T-helper 9 cell (primary cell): ENCODE measurements around the gene MEP1B.
"Not testable (repeated sequence)": the region's sequence is repeated elsewhere in the genome, so short reads cannot be mapped to it uniquely, and the experiment has no call there.

Experiments
- DNase-seq: peaks from one replicate; pipeline ENCODE4 v3.0.0-alpha.2; 2020
- total RNA-seq, 2 donors: gene quantifications; one replicate each; lab custom pipeline; 2026; lab: John Stamatoyannopoulos, UW

Gene MEP1B
- 0 to 0.07 reads per million in 2 donors for total RNA-seq

DNA sequence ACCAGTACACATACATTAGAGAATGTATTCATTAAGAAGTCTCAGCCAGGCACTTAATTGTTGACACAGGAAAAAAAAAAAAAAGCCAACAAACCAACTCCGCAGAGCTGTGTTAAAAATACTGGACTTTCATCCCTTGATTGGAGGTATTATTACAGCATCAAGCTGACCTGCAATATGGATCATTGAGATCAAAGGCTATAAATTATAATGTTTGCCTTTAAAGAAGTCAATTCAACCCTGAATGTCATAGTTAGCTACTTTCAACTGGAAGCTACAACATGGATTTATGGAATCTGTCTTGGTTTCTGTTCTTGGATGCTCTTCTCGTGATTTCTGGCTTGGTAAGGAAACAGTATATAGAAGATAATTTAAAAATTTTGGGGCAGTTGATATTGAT, at the start of gene MEP1B:
Gene MEP1B (plus strand): TSS at position 250 of the 400 bp plus-strand sequence. CDS start 32 bp downstream, at position 282.
- DNase-seq = no peak

DNA sequence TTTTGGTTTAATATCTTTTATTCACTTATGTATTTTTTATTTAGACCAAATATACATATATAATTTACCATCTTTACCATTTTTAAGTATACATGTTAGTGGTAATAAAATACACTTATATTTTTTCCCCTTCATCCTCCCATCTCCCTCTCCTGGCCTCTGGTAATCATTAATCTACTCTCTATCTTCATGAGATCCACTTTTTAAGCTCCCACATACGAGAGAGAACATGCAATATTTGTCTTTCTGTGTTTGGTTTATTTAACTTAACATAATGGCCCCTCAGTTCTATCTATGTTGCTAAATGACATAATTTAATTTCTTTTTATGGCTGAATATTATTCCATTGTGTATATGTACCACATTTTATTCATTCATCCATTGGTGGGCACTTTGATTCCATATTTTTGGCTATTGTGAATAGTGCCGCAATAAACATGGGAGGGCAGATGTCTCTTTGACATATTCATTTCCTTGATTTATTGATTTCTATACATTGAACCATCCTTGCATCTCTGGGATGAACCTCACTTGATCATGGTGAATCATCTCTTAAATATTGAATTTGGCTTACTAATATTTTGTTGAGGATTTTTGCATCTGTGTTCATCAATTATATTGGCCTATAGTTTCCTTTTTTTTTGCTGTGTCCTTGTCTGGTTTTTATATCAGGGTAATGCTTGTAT, 41.5 kb upstream of the MEP1B start:
- no peak for DNase-seq

- no peak for DNase-seq
Measured at GRCh38 chr18:32152705-32153448, 37.0 kb upstream of the MEP1B start.

GRCh38 chr18:32156855-32157254, 33.0 kb upstream of the MEP1B start:
- no peak for DNase-seq

GRCh38 chr18:32157580-32157979, 32.3 kb upstream of the MEP1B start:
- no peak for DNase-seq

GRCh38 chr18:32158108-32158624, 31.7 kb upstream of the MEP1B start:
- DNase-seq = peak; percentile 51

DNA sequence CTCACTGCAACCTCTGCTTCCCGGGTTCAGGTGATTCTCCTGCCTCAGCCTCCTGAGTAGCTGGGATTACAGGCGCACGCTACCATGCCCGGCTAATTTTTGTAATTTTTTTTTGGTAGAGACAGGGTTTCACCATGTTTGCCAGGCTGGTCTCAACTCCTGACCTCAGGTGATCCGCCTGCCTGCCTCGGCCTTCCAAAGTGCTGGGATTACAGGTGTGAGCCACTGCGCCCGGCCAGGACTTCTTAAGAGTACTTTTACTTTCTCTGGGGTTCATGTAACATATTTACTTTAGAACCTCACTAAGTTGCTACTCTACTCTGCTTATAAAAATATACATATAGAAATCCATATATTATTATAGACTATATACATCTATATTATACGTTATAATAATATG, 31.2 kb upstream of the MEP1B start:
- not testable (repeated sequence) for DNase-seq

GRCh38 chr18:32160547-32160946, 29.3 kb upstream of the MEP1B start:
- no peak for DNase-seq

- DNase-seq = no peak
Measured at GRCh38 chr18:32167980-32168730, 21.7 kb upstream of the MEP1B start.

GRCh38 chr18:32173654-32174053, 16.2 kb upstream of the MEP1B start:
- no peak for DNase-seq

GRCh38 chr18:32174719-32175118, 15.1 kb upstream of the MEP1B start:
- no peak for DNase-seq

- DNase-seq = no peak
Measured at GRCh38 chr18:32175265-32175664, 14.6 kb upstream of the MEP1B start.

DNA sequence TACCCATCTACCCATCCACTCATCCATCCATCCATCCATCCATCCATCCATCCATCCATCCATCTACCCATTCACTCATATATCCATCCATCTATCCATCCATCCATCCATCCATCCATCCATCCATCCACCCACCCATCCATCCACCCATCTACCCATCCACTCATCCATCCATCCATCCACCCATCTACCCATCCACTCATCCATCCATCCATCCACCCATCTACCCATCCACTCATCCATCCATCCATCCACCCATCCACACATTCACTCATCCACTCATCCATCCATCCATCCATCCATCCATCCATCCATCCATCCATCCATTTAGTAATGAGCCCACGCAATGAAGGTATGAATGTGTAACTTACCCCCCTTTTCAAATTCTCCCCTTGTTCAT, 13.1 kb upstream of the MEP1B start:
- DNase-seq = not testable (repeated sequence)

- no peak for DNase-seq
Measured at GRCh38 chr18:32177530-32177929, 12.3 kb upstream of the MEP1B start.

- DNase-seq = no peak
Measured at GRCh38 chr18:32183503-32183902, 6.3 kb upstream of the MEP1B start.

- no peak for DNase-seq
Measured at GRCh38 chr18:32190209-32190608, 370 bp downstream of the MEP1B start.

DNA sequence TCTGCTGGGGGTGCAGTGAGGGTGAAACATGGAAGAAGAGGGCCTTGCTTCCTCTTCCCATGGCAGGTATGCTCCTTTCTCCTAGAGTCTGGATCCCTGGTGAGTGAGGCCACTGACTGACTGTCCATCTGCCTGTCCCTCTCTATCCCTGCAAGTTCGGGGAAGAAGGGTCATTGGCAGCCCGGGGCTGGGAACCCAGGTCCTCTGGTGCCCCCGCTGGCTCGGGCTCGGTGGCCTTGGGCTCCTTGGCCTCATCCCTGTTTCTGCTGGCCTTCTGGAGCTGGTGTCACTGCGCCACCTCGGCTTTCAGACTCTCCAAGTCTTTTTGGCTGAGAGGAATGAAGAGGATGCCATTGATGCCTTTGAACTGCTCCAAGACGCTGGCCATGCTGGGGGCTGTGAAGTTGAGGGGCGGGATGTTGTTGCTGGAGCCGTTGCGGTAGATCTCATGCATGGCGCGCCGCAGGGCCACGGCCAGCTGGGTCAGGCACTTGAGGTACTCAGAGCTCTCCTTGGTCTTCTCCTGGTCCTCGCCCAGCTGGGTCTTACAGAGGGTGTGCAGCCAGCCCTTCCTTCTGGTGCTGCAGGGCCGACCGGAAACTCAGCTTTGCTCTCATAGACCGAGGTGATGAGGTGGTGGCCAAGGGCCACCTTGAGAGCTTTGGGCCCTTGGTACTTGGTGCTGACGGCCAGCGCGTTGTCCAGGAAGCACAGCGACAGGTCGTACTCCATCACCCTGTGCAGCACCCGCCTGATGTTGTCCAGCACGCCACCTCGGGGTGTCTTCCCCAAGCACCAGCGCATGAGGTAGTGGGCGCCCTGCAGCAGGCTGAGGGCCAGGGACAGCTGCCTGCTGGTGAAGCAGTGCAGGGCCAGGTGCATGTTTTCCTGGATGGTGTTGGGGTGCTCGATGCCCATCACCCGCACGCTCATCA, 6.3 kb downstream of the MEP1B start:
- no peak for DNase-seq

DNA sequence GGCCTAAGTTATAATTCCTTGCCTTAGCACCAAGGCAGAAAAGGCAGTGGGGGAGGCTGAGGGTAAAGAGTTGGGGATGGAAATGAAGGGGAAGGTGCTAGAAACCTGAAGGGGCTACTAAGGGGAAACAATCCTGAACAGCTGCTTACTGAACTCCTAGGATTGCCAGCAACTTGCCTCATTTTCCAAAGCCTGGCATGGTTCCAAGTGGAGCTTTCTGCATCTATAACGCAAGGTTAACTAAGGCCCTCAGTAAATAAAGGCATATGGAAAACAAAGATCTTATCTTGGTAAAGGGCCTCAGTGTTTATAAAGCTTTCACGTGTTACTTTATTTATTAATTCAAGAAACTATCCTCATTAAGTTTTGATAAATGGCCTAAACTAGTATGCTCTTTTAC, 10.9 kb downstream of the MEP1B start:
- no peak for DNase-seq

- no peak for DNase-seq
Measured at GRCh38 chr18:32201948-32202672, 12.3 kb downstream of the MEP1B start.

DNA sequence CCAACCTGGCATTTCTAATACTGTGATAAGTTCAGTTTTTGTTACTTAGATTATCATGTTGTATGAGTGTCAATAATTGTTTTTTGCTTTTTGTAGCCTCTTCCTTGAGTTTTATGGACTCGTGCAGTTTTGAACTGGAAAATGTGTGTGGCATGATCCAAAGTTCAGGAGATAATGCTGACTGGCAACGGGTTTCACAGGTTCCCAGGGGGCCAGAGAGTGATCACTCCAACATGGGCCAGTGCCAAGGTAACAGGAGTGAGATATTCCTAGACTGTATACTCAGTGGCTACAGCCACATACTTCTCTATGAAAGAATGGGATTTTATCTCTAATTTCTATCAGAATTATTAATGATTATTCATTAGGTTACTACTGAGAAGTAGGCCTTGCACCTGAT, 18.2 kb downstream of the MEP1B start:
- no peak for DNase-seq

DNA sequence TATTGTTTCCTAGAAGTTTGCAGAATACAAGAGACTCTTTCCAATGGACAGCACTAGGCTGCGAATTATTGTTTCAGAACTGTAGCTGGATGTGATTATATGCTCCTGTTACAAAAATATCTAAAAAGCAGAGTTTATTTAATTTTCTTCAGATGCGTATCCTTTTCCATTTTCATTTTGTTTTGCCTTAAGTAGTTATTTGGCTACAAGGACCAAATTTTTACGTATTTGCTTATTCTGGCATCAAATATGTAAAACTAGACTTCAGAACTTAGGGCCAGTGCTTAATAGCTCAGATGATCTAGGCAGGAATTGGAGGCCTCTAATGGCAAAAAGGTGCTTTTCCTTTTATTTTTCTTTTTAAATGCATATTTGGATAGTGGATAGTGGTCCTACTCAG, 18.7 kb downstream of the MEP1B start:
- DNase-seq = no peak
